NCI-H1048 (cell line): ENCODE data around the gene PIPOX.

ENCODE experiments used
- DNase-seq: peaks from one replicate; lab custom pipeline; 2025; lab: John Stamatoyannopoulos, UW

PIPOX gene, protein sequence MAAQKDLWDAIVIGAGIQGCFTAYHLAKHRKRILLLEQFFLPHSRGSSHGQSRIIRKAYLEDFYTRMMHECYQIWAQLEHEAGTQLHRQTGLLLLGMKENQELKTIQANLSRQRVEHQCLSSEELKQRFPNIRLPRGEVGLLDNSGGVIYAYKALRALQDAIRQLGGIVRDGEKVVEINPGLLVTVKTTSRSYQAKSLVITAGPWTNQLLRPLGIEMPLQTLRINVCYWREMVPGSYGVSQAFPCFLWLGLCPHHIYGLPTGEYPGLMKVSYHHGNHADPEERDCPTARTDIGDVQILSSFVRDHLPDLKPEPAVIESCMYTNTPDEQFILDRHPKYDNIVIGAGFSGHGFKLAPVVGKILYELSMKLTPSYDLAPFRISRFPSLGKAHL

DNA sequence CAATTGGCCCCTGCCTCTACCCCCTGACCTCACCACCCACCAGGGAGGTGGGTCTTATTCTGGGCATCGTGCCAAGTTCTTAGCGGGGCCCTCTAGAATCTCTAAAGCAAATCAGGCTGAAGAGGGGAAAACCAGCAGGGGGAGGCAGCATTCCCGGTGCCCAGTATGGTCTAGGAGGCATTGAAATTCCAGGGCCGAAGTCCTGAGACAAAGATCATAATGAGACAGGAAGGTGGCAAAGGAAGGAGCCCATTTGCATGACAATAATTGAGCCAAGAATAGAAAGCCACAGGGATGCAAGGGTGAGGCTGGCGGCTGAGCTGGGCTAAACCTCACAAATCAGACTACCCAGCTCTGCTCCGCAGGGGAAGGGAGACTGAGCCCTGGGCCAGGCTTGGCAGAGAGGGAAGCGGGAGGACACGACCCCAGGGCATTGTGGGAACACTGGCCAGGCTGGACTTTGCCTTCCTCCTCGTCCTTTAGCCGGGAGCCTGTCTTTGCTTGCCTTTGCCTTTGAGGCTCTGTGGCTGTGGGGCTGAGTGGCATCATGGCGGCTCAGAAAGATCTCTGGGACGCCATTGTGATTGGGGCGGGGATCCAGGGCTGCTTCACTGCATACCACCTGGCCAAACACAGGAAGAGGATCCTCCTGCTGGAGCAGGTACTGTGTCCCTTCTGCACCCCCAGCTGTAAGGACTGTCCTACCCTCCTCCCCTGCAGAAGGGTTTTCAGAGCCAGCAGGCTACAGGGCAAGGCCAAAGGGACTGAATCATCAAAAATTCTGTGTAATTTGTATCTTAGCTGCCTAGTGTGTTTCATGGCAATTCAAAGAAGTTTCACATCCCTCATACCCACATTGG, at the start of gene PIPOX:
TSS of gene PIPOX (plus strand) at position 463 of the 860 bp plus-strand sequence. CDS start at position 548, 85 bp downstream.
- DNase-seq: no peak

DNA sequence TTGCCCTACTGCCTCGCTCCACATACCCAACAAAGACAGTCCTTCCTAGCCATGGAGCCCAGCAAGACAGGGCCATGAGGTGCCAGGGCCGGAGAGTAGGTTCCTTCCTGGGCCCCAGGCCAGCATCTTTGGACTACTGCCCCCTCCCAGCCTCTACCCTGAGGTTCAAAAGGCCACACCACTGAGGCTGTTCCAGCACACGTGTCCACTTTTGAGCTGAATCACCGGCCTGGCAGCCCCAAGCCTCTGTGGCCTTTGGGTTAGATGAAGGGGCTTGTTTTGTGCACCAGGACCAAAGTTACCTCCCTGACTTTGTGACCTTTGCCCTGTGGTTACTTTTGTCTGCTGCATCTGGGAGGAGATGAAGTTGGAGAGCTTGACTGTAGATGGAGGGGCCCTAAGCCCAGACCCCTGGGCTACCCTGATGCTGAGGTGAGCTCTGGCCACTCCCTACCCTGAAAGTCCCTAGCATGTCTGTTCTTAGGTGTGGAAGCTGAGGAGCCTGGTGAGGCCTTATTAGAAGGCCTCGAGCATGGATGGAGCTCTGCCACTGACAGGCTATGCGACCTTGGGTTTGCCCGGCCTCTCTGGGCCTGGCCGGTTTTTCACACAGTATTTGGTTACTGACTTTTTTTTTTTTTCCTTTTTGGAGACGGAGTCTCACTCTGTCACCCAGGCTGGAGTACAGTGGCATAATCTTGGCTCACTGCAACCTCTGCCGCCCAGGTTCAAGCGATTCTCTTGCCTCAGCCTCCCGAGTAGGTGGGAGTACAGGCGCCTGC, 49.1 kb upstream of the PIPOX start:
- DNase-seq: no peak

DNA sequence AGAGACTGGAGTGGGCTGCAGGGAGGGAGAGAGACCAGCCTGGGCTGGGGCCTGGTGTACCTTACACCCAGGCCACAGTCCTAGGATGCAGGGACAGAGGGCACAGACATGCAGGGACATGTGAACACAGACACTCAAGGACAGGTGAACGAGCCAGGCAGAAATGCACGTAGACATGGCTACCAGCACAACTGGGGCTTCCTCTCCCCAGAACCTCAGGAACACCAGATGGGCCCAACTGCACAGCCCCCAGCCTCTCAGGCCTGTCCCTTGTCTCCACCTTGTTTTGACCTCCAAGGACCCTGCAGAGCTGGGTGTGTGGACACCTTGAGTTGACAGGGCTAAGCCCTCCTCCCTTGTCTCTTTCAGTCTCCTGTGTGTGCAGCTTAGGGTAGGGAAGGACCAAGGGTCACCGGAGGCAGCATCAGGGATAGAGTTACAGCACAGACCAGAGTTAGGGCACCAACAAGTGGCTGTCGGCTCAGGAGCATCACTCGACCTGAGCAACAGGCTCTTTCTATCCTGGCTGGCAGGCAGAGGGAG, 46.3 kb upstream of the PIPOX start:
- no peak for DNase-seq

DNA sequence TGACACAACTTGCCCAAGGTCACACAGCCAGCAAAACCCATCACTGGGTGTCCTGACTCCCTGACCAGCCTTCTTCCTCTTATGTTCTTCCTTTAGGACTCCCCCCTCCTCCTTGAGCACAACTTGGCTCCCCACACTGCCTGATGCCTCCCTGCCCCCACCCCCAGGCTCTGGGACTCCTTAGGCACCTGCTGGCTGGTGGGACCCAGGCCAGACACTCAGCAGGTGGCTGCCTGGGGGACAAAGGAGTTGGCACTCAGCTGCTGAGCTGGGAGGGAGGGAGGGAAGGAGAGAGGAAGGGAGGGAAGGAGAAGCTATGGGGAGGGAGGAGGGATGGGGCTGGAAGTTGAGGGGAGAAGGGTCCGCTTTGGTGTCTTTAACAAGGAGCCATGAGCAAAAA, 45.1 kb upstream of the PIPOX start:
- no peak for DNase-seq

DNA sequence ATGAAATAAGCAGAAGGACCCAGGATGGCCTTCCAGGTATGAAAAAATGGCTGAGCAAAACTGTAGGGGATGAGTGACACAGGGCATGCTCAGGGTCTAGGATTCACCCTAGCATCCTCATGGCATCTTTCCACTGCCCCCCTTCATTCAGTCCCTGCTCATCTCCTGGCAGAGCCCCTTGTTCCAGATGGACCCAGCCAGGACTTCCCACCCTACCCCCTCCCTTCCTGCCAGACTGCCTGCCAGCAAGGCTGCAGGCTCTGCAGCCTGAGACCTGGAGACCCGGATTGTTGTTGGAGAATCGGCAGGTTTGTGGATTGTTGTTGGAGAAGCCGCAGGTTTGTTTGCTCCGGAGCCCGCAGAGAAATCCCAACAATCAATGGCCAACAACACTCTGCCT, 43.7 kb upstream of the PIPOX start:
- no peak for DNase-seq

DNA sequence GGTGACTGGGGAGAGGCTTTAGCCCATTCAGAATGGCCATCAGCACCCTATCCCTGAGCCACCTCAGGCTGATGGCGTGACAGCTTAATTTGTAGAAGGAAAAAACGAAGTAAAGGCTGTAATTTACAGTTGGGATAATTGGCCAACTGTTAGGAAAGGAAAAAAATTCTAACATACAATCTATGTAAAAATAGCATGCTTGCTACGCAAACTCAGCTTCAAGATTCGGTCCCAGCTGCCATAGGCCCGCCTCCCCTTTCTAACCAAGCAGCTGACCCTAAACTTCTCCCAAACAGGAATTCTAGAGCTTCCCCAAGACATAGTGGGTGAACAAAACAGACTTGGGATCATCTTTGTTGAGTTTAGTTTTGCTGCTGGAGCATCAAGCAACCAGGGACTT, 42.0 kb upstream of the PIPOX start:
- DNase-seq: no peak

DNA sequence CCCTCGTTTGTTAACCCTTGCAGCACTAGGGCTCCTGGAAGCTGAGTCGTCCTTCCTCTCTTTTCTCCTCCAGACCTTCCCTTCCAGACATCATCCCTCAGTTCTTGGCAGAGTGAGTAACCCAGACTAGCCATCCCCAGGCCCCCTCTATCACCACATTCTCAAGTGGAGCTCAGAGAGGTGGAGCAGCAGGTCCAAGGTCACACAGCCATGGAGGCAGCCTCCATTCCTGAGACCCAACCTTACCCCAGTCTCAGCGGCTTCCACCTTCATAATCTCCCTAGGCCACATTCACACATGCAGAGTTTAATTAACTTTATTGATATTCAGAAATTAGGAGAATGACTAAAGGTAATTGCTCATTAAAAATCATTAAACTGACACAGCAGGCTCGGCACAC, 40.1 kb upstream of the PIPOX start:
- DNase-seq: no peak

DNA sequence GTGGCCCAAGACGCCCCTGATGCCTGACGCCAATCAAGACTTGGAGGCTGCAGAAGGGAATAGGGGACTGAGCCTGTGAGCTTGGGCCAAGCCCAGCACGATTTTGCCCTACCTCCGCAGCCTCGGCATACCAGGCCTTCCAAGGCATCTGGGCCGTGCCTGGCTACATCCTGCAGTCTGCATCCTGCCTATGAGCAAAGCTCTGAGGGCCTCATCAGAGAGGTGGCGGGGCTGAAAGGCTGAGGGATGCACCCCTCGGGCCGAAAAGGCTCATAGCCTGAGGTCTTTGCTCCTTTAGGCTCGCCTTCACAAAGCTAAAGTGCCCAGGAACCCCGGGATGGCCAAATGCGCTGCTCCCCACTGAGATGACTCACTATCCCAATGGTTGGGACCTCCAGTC, 39.7 kb upstream of the PIPOX start:
- no peak for DNase-seq

DNA sequence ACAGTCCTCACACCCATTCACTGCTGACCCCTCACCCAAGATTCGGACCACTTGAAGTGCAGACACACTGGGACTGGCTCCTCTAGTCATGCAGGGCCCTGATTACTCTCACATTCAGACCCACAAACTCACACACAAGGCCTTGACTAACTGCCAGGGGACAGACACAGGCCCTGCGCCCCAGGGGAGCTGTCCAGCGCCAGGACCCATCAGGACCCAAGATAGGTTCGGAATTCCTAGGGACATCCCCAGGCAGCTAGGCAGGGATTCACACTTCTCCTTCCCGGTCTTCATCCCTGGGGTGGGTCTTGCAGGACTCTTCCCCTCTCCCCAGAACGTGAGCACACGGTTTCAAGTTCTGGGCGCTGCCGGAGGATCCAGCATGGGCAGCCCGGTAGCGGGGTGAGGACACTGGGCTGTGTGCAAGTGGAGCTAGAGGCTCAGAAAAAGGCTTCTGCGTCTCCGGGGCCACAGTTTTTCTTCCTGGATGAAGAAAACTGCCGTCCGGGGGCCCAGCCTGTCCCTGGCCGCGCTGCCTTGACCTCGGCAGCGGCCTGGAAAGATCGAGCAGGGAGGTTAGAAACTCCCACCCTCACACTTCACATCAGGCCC, 38.8 kb upstream of the PIPOX start:
- DNase-seq: no peak

DNA sequence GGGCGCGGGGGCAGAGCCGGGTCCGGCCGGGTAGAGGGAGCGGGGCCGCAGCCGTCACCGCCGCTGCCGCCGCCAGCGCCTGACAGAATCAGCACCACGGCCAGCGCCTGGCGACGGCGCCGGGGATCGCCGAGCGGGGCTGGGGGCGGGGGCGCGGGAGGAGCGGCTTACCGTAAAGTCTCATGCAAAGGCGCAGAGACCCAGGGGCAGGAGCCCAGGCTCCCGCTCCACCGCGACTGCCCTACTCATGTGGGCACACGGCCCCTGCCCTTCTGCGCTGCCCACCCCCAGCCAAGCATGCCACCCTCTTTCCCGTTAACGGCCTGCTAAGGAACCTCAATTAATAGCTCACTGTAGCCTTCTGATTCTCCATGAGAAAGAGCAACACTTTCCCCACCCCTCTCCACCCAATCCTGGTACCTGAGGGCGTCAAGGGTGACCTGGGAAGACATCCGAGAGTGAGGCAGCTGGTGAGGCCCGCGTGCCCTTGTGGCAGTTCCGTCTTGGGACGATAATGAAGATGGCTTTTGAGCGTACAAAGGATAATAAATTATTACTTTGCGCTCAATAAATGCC, 36.9 kb upstream of the PIPOX start, which contains the start of gene SEZ6:
TSS of gene SEZ6 (minus strand) at position 98 of the 576 bp plus-strand sequence. CDS start 164 bp downstream, outside the sequence.
- peak; percentile 34 for DNase-seq

DNA sequence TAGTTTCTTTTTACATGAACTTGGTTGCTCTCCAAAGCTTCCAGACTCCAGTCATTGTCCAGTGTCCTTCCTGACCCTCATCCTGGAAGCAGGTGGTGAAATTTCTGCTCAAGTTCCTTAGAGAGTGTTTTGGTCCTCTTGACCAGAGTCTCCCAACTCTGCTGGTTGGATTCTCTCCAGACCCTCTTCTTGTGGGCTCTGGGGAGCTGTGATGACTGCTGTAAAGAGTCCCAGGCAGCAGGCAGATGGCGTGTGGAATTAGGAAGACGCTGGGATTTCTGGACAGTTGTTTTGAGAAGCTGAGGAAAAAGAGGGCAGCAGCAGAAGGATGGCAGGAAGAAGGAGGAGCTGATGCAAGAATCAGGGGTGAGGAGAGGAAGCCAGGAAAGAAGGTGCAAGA, 35.5 kb upstream of the PIPOX start:
- DNase-seq: no peak

DNA sequence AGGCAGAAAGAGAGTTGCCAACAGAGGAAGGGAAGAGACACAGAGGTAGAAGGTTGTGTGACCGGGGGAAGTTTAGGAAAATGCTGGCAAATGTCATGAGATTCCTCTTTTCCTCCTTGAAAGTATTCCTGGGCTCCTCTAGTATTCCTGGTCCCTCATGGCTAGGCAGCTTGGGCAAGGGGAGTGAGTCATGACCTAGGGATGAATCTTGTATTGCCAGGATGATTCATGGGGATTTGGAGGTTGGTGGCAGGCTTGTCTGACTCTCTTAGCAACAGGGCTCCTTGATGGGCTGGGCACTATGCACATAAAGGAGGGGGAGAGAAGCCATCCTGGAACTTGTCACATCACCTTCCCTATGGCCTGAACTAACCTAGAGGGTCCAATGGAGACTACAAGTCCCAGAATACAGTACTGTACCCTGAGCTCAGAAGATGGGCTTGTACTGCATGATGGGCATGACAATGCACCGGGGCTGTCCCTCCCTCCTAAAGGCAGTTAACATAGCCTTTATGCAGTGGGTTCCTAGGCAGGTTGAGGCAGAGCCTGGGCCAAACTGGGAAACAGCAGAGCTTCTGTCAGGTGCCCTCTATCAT, 35.0 kb upstream of the PIPOX start:
- no peak for DNase-seq

DNA sequence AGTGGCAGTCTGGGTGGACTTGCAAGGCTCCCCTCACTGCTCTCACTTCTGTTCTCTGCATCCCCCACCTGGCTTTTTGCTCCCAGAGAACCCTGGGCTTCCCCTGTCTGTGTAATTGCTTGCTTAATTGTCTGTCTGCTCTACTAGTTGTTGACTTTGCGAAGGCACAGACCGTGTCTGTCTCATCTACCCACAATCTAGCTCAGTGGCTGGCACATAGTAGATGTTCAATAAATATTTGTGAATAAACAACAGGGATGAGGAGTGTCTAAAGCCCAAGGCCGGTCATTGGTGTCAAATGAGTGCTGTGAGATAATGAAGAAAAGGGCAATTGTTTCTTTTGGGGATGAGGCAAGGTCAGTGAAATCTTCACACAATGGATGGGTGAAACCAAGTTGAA, 34.4 kb upstream of the PIPOX start:
- DNase-seq: no peak

DNA sequence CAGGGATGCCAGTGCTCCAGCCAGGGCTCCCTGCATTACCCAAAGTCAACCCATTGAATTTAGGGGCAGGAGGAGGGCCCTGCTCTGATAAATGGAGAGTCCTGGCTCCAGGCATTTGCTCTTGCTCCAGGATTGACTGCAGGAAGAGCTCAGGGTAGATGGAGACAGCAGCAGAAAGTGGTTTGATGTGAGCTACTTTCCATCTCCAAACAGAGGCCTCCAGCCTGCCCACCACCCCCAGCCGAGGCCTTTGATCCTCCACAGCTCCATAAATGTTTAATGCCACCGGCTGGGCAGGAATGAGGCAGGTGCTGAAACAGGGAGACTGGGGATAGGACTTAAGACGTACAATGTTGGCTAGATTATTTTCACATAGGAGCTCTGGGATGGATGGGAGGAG, 32.8 kb upstream of the PIPOX start:
- DNase-seq: no peak

DNA sequence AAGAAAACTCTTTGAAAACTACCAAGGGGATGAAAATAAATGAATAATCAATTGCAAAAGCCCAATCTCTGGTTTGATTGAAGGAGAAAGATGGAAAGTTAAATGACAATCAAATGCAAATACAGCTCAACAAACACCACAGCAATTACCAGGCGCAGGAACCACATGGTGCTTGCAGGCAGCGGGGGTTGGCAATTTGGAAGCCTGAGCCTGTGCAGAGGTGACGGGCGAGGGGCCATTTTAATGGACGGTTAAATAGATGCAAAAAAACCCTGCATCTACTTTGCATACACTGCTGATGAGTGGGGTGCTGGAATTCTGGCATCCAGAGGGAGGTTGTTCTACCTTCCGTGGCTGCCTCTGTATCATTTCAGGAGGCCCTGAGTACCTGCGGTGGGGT, 32.4 kb upstream of the PIPOX start:
- peak; percentile 33 for DNase-seq

DNA sequence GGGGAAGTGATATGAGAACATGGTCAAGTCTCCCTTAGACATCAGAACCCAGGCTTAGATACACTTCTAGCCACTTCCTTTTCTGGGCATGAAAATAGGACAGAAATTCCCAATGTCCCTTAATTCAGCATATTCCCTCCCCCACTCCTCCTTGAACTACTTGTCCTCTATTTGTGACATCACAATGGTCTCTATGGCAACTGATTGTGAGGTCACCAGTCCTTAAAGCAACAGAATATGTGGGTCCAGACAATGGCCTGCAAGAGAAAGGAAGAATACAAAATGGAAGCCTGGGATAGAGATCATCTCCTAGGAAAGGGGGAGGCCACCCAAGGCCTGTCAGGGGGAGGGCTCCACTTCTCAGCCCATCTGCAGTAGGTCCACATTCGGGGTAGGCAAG, 30.4 kb upstream of the PIPOX start:
- no peak for DNase-seq

DNA sequence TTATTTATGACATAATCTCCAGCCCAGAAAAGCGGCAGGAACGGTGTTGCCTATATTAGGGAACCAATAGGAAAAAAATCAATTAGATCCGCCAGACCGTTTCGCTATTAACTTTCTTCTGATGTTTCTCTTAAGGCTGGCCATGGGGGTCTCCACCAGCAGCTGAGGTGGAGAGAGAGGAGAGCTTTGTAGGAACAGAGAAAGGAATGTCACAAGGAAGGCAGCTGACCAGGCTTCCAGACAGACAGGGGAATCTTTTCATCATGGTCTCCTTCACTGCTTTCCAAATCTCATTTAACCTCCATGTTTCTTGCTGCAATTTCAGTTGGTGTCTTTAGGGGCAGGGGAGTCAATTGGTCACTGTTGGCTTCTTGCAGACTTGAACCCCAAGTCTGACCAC, 28.2 kb upstream of the PIPOX start:
- DNase-seq: no peak

DNA sequence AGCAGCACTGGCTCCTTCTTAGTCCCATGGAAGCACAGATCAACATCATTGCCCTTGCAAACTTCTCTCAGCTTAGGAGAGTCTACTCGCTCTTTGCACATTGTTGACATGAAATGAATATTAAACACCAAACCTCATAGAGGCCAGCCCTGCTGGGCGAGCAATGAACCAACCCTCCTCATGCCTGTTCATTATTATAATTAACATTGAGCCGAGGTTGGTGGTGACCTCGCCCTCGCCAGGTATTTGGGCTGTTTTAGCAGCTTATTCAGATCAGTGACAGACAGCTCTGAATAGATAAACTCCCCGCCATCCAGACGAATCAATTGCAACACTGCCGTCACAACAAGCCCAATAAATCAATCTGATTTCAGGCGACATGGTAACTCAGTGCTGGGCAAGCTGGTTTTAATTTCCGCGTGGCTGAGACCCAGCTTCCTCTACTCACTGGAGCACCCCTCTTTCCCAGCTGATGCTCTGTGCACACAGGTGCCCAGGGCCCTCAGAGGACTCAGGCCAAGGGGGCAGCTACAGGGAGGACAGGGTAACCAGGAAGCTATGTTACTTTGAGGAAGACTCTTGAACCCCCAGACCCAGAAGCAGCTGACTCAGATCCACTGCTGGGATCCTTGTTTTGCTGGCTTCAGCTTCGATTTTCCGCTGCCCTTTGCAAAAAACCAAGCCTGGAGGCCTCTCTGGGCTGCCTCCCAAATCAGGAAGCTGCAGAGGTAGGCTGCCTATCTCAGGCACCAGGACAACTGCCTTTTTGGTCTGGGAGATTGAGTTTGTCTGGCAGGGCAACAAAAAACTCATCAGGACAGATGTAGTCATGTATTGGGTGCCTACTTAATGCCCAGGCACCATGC, 26.4 kb upstream of the PIPOX start:
- DNase-seq: no peak

DNA sequence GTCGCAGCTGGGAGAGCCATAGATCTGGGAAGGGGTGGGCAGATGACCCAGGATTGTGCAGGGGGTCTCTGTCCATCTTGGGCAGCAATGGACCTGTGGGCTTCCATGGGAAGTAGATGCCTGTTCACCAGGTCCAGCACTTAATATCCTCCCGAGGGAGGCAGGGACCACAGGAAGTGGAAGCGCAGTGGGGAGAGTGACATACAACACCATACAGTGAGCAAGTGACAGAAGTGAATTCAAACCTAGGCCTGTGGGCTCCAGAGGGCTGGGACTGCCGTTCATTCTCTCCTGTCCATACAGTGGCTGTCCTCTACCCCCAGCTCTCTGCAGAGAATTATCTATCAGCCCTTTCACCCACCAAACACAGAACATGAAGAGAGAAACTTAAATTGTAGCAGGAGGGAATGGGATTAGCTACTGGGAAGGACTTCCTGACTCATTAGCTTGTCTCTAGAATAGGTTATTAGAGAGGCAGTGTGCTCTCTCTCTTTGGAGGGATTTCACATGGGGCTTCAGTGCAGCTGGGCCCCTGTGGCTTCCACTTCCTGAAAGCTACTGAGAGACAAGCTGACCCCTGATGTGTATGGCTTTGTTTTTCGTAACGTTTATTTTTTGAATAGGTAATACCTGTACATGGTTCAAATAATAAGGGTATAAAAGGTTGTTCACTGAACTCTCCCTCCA, 24.0 kb upstream of the PIPOX start:
- no peak for DNase-seq
